Activated naive CD4-positive, alpha-beta T cell treated with anti-CD3 and anti-CD28 coated beads, Interleukin-2, amount 50 U/mL, for 24 hours (primary cell): ENCODE data around the gene AHSG.
"Not testable (repeated sequence)": the region's sequence is repeated elsewhere in the genome, so short reads cannot be mapped to it uniquely, and the experiment has no call there.

Experiments used
- H3K27ac Mint-ChIP-seq: one replicate; pipeline ENCODE4 v1.8.0; 2021; ENCODE audit warnings: mild to moderate bottlenecking, mixed read lengths
- H3K27me3 Mint-ChIP-seq: one replicate; pipeline ENCODE4 v1.8.0; 2021; ENCODE audit warnings: mixed read lengths
- H3K36me3 Mint-ChIP-seq: one replicate; pipeline ENCODE4 v1.8.0; 2021; ENCODE audit warnings: mixed read lengths
- H3K4me1 Mint-ChIP-seq: one replicate; pipeline ENCODE4 v1.8.0; 2021; ENCODE audit warnings: mixed read lengths
- H3K4me3 Mint-ChIP-seq: one replicate; pipeline ENCODE4 v1.8.0; 2021; ENCODE audit warnings: mild to moderate bottlenecking, mixed read lengths
- H3K9me3 Mint-ChIP-seq: one replicate; pipeline ENCODE4 v1.8.0; 2021; ENCODE audit warnings: mixed read lengths

The AHSG gene

DNA sequence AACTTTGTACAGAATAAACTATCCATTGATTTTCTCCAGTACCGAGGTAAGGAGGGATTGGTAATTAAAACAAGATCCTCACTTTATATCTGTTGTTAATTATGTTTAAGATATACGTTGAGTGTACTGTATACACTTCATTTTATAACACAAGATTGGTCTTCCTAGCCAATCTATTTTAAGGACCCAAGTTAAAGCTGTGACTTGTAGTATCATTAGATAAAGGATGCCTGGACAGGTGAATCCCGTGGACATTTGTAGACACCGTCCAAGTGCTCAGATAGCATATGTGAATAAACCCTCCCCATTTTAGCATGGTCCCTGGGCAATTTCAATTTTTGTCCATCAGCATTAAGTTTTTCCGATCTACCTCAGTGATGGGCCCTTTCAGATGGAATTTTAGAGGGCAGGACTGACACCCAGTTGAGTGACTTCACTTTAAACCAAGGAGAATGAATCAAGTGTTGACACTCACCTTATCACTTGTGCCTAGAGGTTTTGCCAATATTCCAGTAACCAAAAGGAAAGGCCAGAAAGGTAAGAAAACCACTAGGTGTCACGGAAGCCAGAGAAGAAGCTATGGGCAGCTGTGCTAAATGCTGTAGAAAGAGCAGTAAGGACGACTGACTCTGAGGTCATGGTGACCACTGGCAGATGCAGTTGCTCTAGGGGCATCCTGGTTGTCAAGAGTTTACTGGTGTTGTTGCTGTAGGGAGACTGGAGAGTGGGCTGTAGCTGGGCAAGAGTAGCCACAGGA, 9.2 kb downstream of the AHSG start:
- H3K4me1 Mint-ChIP-seq = peaks cover 11% of the 10 kb centered on the region
- H3K4me3 Mint-ChIP-seq = no peak overlapping the region
- no peaks in the 10 kb centered on the region for H3K36me3 Mint-ChIP-seq
- no peaks in the 10 kb centered on the region for H3K9me3 Mint-ChIP-seq
- H3K27ac Mint-ChIP-seq = no peak overlapping the region
- H3K27me3 Mint-ChIP-seq = peaks cover 9% of the 10 kb centered on the region

DNA sequence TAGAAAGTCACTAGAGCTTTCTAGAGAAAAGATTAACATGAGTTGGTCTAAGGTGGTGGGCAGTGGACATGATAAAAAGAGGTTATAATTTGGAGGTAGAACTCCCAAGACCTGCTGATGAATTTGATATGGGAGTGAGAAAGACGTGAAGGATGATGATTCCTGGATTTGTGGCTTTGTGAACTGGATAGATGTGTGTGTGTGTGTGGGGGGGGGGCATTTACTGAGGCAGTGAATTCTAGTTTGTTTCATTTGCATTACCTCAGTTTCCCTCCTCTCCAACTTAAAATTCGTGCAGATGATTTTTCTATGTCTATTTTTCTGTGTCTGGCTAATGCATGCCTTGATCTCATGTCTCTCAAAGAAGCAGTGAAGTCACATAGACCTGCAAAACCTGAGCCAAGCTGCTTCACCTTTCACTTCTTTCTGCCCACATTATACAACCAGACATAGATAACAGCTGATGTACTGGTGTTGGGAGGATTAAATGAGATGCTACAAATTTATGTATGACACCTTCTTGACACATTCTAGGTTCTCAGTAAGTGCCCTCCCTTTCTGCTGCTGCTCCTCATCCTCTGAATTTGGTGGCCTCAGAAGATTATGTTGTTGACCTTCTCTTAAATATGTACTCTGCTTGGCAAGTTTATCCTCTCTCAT, 9.9 kb downstream of the AHSG start:
- H3K27me3 Mint-ChIP-seq = peaks cover 8% of the 10 kb centered on the region
- no peak overlapping the region for H3K27ac Mint-ChIP-seq
- peaks cover 4% of the 10 kb centered on the region for H3K4me1 Mint-ChIP-seq
- H3K36me3 Mint-ChIP-seq = no peaks in the 10 kb centered on the region
- no peaks in the 10 kb centered on the region for H3K9me3 Mint-ChIP-seq
- no peak overlapping the region for H3K4me3 Mint-ChIP-seq

DNA sequence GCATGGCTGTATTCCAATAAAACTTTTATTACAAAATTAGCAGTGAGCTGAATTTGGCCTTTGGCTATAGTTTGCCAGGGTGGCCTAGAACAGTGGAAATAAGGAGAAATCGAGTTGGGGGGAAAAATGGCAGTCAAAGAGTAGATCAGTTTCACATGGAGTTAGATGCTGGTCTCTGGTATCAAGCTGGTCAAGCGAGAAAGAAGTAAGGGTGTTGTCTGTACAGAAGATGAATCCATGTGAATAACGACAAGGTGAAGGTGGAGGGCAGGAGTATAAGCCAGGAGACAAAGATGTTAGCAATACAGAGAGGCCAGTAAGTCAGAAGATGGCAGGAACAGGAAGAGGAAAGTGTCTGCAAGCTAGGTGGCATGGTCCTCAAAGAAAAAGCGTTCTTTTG, 11.7 kb downstream of the AHSG start:
- Mint-ChIP-seq H3K4me3 (no peak overlapping the region), H3K36me3 (no peaks in the 10 kb centered on the region), H3K9me3 (no peaks in the 10 kb centered on the region), H3K27ac (no peak overlapping the region), H3K4me1 (no peaks in the 10 kb centered on the region), H3K27me3 (no peaks in the 10 kb centered on the region)

DNA sequence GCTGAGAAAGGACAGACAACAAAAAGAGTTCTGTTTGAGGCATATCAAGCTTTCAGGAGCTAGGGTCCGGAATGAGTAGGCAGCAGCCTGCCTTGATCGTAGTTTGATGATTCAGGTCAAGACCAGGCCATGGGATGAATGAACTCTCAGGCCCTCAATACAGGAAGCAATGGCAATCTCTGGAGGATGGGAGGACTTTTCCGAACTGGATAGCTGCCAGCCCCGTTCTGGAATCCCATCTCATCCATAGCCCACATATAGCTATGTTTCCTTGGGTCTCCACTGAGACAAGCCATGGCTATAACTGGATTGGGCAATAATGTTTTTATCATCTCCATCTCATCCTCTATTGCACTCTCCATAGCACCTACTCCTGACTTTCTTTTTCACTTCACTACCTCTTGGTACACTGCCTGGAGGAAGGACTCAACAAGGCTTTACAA, 12.8 kb downstream of the AHSG start:
- no peaks in the 10 kb centered on the region for H3K9me3 Mint-ChIP-seq
- peaks cover 2% of the 10 kb centered on the region for H3K27me3 Mint-ChIP-seq
- H3K36me3 Mint-ChIP-seq = no peaks in the 10 kb centered on the region
- H3K4me1 Mint-ChIP-seq = no peaks in the 10 kb centered on the region
- no peak overlapping the region for H3K4me3 Mint-ChIP-seq
- no peak overlapping the region for H3K27ac Mint-ChIP-seq

DNA sequence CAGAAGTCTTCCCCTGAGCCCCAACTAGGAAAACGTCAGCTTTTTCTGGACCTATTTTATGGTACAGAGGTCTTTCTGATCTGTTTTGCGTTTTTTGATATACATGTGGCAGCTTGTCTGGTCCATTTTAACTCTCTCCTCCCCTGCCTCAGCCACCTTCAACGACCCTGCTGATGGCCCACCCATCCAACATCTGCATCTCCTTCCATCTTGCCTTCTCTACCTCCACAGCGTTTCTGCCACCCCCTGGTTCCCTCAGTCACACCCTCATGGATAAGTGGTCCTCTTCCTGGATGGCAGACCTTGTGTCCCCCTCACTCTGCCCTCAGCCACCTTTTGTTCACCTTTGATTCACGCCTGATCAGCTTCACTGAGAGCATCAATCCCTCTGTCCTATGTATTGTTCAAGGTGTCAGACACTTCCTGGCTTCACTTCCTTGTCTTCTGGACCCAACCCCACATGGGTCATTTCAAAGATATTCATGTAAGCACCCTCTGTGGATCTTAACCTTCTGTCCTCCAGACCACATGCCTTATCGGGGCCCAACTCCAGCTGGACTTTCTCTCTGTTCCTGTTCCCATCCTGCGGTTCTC, 13.5 kb downstream of the AHSG start:
- no peaks in the 10 kb centered on the region for H3K4me1 Mint-ChIP-seq
- H3K27me3 Mint-ChIP-seq = peaks cover 2% of the 10 kb centered on the region
- no peak overlapping the region for H3K4me3 Mint-ChIP-seq
- H3K27ac Mint-ChIP-seq = no peak overlapping the region
- no peaks in the 10 kb centered on the region for H3K9me3 Mint-ChIP-seq
- no peaks in the 10 kb centered on the region for H3K36me3 Mint-ChIP-seq

DNA sequence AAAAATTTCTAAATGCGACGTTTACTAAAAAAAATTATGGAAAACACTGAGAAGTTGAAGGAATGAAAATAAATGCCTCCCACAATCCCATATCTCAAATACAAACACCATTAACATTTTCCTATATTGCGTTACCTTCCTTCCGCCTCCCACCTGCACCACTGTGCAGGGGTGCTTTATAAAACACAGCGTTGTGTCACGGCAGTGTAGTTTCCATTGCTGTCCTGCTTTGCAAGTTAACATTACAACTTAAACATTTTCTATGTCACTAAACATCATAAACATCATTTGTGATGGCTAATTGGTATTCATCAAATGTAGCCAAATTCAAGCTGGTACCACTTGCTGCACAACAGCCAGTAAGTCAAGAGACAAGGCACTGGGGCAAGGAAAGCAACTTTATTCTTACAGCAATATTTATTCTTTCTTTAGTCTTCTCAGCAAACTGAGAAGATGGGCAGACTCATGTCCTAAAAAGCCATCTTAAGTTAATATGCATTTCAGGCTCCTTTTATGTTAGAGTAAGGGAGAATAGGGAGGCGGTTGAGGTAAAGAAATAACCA, 15.1 kb downstream of the AHSG start:
- Mint-ChIP-seq H3K4me3 (no peak overlapping the region), H3K36me3 (no peaks in the 10 kb centered on the region), H3K27me3 (peaks cover 2% of the 10 kb centered on the region), H3K4me1 (no peaks in the 10 kb centered on the region), H3K9me3 (no peaks in the 10 kb centered on the region), H3K27ac (no peak overlapping the region)

DNA sequence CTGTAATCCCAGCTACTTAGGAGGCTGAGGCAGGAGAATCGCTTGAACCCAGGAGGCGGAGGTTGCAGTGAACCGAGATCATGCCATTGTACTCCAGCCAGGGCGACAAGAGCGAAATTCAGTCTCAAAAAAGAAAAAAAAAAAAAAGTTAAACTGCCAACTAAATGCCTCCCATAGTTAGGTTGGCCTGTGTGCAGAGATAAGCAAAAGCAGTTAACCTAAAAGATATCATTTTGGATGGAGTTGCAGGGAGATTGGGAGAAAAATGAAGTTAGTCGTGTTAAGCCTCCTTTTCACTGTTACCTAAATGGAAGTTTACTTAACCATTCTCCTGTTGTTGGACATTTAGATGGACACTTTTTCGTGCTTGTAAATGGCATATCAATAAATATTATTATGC, 15.9 kb downstream of the AHSG start:
- Mint-ChIP-seq H3K27me3 (peaks cover 2% of the 10 kb centered on the region), H3K9me3 (no peaks in the 10 kb centered on the region), H3K27ac (no peak overlapping the region), H3K4me3 (no peak overlapping the region), H3K4me1 (no peaks in the 10 kb centered on the region), H3K36me3 (no peaks in the 10 kb centered on the region)

DNA sequence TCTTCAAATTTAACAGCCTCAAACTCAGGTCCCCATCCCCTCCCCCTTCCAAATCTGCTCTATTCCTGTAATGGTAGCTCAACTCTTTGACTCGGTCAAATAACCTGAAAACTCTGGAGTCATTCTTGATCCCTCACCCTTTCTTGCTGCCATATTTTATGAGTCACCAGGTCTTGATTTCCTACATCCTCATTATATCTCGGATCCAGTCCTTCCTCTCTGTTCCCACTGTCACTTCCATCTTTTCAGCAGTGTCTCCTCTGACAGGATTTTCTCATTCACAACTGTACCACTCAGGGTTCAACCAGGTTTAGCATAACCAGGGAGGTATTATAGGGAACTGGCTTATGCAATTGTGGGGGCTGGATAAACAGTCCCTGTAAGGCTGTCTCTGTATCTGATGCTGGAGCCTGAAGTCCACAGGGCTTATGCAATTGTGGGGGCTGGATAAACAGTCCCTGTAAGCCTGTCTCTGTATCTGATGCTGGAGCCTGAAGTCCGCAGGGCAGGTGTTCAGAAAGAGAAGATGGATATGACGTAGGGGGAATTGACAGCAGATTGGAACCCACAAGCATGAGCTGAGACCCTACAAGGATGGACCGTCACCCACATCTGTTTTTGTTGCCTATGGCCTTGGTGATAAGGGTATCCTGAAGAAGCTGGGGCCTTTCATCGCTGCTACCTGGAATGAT, 18.2 kb downstream of the AHSG start:
- peaks cover 2% of the 10 kb centered on the region for H3K27me3 Mint-ChIP-seq
- no peaks in the 10 kb centered on the region for H3K4me1 Mint-ChIP-seq
- no peak overlapping the region for H3K4me3 Mint-ChIP-seq
- H3K36me3 Mint-ChIP-seq = no peaks in the 10 kb centered on the region
- no peaks in the 10 kb centered on the region for H3K9me3 Mint-ChIP-seq
- H3K27ac Mint-ChIP-seq = no peak overlapping the region

DNA sequence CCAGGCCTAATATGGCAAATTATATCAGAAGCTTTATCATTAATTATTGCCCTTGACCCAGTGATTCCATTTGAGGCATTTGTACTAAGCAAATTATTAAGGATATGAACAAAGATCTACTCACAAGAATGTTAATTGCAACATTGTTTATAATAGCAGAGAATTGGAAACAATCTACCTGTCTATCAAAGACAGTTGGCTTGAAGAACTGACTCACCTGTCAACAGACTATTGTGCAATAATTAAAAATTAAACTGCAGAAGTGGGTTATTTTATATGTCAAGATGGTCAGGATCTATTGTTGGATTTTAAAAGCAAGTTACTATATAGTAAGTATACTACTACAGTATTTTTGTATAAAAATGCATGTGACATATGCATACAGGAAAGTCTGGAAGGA, 20.6 kb downstream of the AHSG start:
- no peaks in the 10 kb centered on the region for H3K4me1 Mint-ChIP-seq
- peaks cover 5% of the 10 kb centered on the region for H3K27me3 Mint-ChIP-seq
- H3K27ac Mint-ChIP-seq = no peak overlapping the region
- no peaks in the 10 kb centered on the region for H3K9me3 Mint-ChIP-seq
- H3K4me3 Mint-ChIP-seq = no peak overlapping the region
- no peaks in the 10 kb centered on the region for H3K36me3 Mint-ChIP-seq

DNA sequence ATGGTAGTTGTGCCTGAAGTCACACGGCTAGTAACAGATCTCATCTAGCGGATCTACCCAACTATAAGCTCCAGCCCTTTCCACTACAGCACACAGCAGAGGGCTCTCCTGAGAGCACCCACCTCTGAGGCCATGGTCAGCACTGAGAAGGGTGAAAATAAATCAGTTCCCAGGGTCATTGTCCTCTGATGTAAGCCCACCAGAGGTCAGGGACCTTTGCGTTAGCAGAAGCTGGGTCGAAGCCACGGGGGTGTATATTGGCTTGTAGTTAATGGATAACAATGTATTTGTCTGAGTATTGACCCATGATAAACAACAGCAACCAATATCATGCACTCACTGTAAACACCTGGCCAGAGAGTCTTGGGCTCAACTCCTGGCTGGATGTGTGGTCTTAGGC, 21.3 kb downstream of the AHSG start:
- not testable (repeated sequence) for H3K27me3 Mint-ChIP-seq

DNA sequence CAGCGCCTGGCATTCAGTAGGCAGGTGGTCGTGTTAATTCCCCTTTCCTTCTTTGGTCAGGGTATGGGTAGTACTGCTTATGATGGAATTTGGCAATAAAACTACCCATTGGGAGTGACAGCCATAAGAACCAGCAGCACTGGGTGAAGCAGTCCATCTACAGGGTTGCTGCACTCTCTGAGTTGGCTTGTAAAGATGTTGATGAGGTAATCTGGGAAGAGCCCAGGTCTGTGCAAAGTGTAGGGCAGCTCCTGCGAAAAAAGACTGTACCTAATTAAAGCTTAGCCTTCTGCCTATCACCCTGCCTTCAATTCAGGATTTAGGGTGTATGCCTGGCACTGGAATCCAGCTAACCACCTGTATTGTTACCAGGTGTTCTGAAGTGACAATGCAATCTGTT, 22.7 kb downstream of the AHSG start:
- H3K9me3 Mint-ChIP-seq = no peaks in the 10 kb centered on the region
- H3K36me3 Mint-ChIP-seq = no peaks in the 10 kb centered on the region
- H3K4me1 Mint-ChIP-seq = no peaks in the 10 kb centered on the region
- no peak overlapping the region for H3K4me3 Mint-ChIP-seq
- no peak overlapping the region for H3K27ac Mint-ChIP-seq
- H3K27me3 Mint-ChIP-seq = peaks cover 4% of the 10 kb centered on the region

More for the DNA sequence above, 21.3 kb downstream of the AHSG start:
- not testable (repeated sequence) for H3K9me3 Mint-ChIP-seq, H3K36me3 Mint-ChIP-seq, H3K27ac Mint-ChIP-seq, H3K4me1 Mint-ChIP-seq, H3K4me3 Mint-ChIP-seq

DNA sequence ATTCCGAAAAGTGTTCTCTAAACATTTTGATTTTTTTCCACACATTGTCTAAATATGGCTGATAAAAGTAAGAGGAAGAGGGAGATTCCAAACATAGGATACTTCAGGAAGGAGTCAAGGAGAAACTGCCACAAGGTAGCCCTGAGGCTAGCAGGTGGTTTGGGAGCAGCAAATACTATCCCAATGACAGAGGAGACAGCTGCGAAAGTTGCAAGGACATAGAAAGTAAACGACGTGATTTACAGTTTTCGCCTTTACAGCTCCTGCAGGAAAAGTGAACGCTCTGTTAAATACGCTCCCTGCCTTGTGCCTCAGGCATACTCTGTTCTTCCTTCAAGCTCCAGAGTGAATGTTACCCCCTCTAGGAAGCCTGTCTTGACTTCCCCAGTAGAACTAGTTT, 23.7 kb downstream of the AHSG start:
- Mint-ChIP-seq H3K4me3 (no peak overlapping the region), H3K4me1 (no peaks in the 10 kb centered on the region), H3K36me3 (no peaks in the 10 kb centered on the region), H3K27me3 (peaks cover 4% of the 10 kb centered on the region), H3K9me3 (no peaks in the 10 kb centered on the region), H3K27ac (no peak overlapping the region)

DNA sequence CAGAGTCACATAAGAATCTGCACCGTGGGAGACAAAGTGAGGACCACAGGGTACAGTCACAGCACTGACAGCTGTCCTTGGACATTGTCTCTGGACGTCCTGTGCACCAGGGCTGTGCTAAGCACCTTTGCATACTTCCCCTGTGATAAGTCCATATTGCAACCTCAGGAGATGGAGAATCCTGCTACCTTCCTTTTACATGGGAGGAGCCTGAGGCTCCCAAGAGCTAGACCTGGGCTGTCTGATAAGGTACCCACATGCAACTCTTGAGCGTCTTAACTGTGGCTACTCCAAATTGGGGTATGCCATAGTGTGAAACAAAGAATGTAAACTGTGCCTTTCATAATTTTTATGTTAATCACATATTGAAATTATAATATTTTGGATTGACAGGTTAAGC, 24.8 kb downstream of the AHSG start:
- H3K4me1 Mint-ChIP-seq = no peaks in the 10 kb centered on the region
- H3K9me3 Mint-ChIP-seq = no peaks in the 10 kb centered on the region
- H3K4me3 Mint-ChIP-seq = no peak overlapping the region
- H3K27ac Mint-ChIP-seq = no peak overlapping the region
- peaks cover 4% of the 10 kb centered on the region for H3K27me3 Mint-ChIP-seq
- no peaks in the 10 kb centered on the region for H3K36me3 Mint-ChIP-seq

DNA sequence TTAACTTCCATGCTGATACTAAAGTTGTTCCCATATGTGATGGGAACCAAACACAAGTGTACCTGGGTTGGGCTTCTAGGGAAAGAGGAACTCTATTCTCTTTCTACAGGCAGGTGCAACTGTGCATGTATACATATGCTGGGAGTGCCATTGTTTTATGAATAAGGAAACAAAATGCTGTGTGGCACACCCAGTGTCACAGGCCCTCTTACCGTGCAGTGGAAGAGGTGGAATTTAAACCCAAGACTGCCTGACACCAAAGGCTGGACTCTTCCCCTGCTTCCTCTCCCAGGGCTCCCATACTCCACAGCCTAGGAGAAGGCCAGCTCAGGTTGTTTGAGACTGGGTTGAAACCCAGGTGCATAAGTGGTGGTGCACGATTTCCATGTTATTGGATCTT, 25.4 kb downstream of the AHSG start:
- Mint-ChIP-seq H3K4me3 (no peak overlapping the region), H3K27ac (no peak overlapping the region), H3K9me3 (no peaks in the 10 kb centered on the region), H3K36me3 (no peaks in the 10 kb centered on the region), H3K27me3 (peaks cover 4% of the 10 kb centered on the region), H3K4me1 (no peaks in the 10 kb centered on the region)

DNA sequence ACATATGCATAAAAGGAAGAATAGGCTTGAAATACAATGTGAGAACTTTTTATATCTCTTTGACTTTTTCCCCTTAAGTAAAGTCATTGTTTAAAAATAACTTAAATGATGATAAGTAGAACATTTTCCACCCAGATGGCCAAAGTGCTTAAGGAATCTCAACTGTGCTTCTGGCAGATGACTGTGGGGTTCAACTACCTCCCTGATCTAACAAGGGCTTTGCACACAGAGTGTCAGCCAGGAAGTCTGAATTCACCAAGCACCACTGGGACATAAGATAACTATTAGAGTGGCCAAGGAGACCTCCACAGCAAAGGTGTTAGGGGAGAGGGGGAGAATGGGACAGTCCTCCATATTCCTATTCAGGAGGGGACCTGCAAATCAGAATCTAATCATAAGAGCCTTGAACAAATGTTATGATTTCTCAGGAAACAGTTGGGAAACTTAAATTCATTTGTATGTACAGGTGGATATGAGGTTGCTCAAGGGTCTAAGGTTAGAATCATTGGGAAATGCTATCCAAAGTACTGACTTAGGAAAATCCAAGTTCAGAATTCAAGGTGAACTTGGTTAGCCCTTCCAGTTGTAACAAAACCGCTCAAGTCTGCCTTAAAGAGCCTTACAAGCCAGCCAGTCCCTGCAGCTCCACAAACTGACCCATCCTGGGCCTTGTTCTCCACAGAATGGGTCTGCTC, 27.1 kb downstream of the AHSG start, which contains the start of gene FETUB:
TSS of gene FETUB (plus strand) at position 622 of the 695 bp plus-strand sequence. CDS start at position 684, 62 bp downstream.
- no peaks in the 10 kb centered on the region for H3K36me3 Mint-ChIP-seq
- no peak within 1 kb of the TSS for H3K4me3 Mint-ChIP-seq
- no peaks in the 10 kb centered on the region for H3K9me3 Mint-ChIP-seq
- H3K4me1 Mint-ChIP-seq = no peaks in the 10 kb centered on the region
- H3K27ac Mint-ChIP-seq = no peak within 1 kb of the TSS
- H3K27me3 Mint-ChIP-seq = peaks cover 4% of the 10 kb centered on the region
